Measurements from ENCODE around the gene GOLGA8B.
"Not testable (repeated sequence)": the region's sequence is repeated elsewhere in the genome, so short reads cannot be mapped to it uniquely, and the experiment has no call there.

GRCh38 chr15:34575035-34575434 is 8.4 kb downstream of the GOLGA8B start:
- not testable (repeated sequence) for TF ChIP-seq EZH2phosphoT487 (IDR thresholded peaks at IDR 0.05; ENCODE audit: insufficient read depth, low read depth); EZH2 (IDR thresholded peaks at IDR 0.05; ENCODE audit: insufficient read depth, poor library complexity, severe bottlenecking)

All from GM23248 (cell line).